Astrocyte of the spinal cord (primary cell): ENCODE data around the gene FRAS1.
A peak's percentile ranks its signal among the peaks of the same experiment; 100 is the strongest.
"Not testable (repeated sequence)": the region's sequence is repeated elsewhere in the genome, so short reads cannot be mapped to it uniquely, and the experiment has no call there.

Experiments
- DNase-seq: peaks from one replicate; pipeline ENCODE4 v3.0.0; 2011; ENCODE audit warnings: low read depth, low spot score
- H3K4me3 ChIP-seq: 2 replicates; pipeline ENCODE4 v1.5.1; 2011; ENCODE audit warnings: low read depth, mild to moderate bottlenecking, low read length, moderate library complexity
- CTCF ChIP-seq: IDR thresholded peaks from 2 replicates; pipeline ENCODE4 v1.5.1; 2012; ENCODE audit warnings: low read depth, mild to moderate bottlenecking, low read length, inconsistent platforms
- in situ Hi-C: cut with HindIII; loops from 2 replicates; pipeline ENCODE4 v1.10.0; 2017; ENCODE audit warnings: low sequenced_read_pairs

FRAS1 gene

GRCh38 chr4:78543424-78544125 lies 486.5 kb downstream of the FRAS1 start:
- peak; percentile 40 for DNase-seq
- no peak for TF ChIP-seq CTCF

GRCh38 chr4:78544678-78545077 lies 487.6 kb downstream of the FRAS1 start:
- TF ChIP-seq CTCF: no peak
- in situ Hi-C loops: no loop called here
- peak; percentile 23 for DNase-seq
- H3K4me3 ChIP-seq: no peak overlapping the region

More at GRCh38 chr4:78543424-78544125, 486.5 kb downstream of the FRAS1 start:
- no peak overlapping the region for H3K4me3 ChIP-seq
- in situ Hi-C loops: no loop called here

- no peak for DNase-seq
- TF ChIP-seq CTCF: no peak
- no peak overlapping the region for H3K4me3 ChIP-seq
- in situ Hi-C loops: no loop called here
These were observed 488.4 kb downstream of the FRAS1 start for GRCh38 chr4:78545275-78546246.

- in situ Hi-C loops, DNase-seq, H3K4me3 ChIP-seq: not testable (repeated sequence)
These were observed 490.8 kb downstream of the FRAS1 start for GRCh38 chr4:78547899-78548298.

- in situ Hi-C loops, H3K4me3 ChIP-seq, DNase-seq: not testable (repeated sequence)
These were observed 491.8 kb downstream of the FRAS1 start for GRCh38 chr4:78548889-78549288.

- in situ Hi-C loops: no loop called here
- no peak for DNase-seq
- peak within 1 kb of the TSS; percentile 55 for H3K4me3 ChIP-seq
- no peak for TF ChIP-seq CTCF
These were observed 494.6 kb downstream of the FRAS1 start, which contains the start of gene ANXA3 for GRCh38 chr4:78551420-78552351. ANXA3 (plus strand) TSS chr4:78551770; CDS start chr4:78554474, 2,704 bp downstream.
